ENCODE data around the gene SLC44A1.
"Not testable (repeated sequence)": the region's sequence is repeated elsewhere in the genome, so short reads cannot be mapped to it uniquely, and the experiment has no call there.

The SLC44A1 gene

DNA sequence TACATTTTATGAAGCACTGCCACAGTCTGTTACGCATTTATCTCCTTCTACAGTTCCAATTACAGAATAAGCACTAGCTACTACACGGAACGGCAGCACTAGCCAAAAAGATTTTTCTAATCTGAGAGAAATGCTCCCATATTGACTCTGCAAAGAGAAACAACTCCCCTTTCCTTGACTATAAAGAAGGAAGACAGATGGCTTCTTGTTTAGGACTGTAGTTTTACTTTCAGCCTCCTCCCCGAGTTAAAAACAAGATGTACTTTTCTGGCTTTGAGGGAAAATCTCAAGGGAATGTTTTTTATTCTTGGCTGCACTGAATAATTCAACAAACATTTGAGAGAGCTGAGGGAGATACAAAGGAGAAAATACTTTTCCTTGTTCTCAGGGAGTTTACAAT, 1.9 kb upstream of the SLC44A1 start:
- DNase-seq (ENCODE audit: low read depth, low spot score): no peak

DNA sequence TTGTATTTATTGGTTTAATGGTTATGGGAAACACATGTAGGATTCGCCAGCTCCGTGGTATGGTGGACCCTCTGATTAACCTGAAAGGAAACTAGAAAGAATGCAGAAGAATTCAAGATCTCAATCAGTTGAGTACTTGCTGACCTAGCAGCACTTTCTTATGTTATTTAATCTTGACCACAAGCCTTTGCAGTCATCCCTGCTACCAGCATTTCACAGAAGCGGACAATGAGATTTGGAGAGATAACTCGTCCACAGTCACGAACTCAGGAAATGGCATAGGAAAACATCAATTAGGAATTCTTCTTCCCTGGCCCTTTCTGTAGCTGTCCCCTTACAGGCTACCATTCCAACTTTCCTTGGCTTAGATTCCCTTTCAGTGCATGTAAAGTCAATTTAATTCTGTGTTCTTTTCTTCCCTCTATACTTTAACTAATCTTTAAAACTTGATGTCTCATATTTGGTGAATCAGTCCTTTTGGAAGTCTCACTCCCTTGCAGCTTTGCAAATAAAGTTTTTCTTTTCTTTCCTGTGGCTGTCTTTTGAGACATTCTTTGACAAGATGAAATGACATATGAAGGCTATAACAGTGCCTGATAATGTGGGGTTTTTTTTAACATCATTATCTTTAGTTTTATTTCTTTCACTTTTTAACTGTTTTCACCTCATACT, 1.3 kb upstream of the SLC44A1 start:
- peak; percentile 36 for DNase-seq (ENCODE audit: low read depth, low spot score)

DNA sequence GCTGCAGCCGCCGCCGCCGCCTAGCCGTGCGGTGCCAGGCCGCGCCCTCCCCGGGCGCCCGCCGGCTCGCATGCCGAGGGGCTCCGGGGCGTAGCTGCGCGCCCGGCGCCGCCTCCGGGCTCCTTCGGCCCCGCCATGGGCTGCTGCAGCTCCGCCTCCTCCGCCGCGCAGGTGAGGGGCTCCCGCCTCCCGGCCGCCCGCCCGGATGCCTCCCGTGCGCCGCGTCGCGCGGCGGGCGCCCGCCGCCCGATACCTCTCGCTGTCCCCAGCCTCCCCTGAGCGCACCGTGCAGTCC, 230 bp downstream of the SLC44A1 start:
- no peak for DNase-seq (ENCODE audit: low read depth, low spot score)

DNA sequence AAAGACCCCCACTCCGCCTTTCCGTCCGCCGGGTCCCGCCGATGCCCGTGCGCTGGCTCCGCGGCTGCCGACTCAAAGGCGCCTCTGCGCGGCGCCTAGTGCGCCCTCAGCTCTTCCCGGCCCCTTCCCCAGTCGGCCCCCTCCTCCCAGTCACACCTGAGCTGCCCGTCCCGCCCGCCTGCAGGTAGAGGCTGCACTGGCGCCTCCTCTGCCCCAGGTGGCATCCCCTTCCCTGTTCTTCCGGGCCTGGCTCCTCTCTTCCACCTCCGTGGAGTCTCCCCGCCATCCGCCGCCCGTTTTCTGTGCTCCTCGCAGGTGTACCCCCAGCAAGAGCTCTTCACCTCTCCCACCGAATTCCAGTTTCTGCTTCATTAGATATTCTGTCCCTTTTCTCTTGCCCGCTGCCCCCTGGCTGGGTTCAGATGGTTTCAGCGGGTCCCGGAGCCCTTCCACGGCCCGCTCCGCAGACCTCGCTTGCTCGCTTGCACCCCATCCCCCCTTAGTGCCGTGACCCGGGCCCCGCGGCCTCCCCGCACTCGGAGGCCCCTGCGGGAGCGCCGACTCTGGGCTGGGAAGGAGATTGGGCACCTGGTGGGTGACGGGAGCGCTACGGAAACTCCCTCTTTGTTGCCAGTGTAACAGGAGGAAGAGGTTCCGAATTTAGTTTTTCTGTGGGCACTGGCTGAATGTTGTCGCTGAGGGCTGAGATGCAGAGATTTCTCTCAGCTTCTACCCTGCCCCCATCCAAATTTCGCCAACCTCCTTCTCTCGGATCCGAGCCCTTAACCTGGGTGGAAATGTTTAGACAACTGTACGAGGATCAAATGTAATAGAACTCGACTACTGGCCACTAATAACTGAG, 809 bp downstream of the SLC44A1 start:
- peak; percentile 75 for DNase-seq (ENCODE audit: low read depth, low spot score)

DNA sequence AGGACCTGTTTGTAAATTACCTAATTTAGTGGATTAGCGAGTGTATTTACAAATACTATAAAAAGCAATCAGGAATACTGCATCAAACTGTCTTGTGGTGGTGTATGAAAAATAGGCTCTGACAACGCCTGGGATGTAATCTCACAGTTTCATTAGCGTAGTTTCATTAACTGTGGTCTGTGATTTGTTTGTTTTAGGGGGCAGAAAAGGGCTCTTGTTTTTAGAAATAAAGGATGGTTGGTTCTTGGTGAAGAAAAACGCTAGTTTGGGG, 1.4 kb downstream of the SLC44A1 start:
- DNase-seq (ENCODE audit: low read depth, low spot score): no peak

DNA sequence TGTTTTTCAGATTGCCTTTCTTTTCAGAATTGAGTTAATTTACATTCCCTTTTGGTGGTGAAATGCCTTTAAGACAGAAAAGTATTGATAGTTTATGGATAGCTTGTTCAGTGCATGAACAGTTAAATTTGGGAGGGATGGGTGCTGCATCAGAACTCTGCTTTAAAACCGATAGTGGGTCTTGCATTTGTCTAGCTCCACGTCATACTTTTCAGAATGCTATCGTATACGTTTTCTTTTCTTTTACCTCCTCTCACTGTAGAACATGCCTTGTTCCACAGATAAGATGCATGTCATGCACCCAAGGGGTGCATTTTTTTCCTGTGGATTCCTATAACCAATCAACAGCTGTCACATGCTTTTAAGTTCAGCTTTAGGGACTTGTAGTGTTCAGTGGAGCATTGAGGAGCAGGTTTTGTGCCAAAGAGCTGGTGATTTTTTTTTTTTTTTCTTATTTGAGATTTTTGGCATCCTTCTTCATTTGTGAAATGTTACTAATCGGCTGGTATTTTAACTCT, 2.3 kb downstream of the SLC44A1 start:
- DNase-seq (ENCODE audit: low read depth, low spot score): no peak

DNA sequence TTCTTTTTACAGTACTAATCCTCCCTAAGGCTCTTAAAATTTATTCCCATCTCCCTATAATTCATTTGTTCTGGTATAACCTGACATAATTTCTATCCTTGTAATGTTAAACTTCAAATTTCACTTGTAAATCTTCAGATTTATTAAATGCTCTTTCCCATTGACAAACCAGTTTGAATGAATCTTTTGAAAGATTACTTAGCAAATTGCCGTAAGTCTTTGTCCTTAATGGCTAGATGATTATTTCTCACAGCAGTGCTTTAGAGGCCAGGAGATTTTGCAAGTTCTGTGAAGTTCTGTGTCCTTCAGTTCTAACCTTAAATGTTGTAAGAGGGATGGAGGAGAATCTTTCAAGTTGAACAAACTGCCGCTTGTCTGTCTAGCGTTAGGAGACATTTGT, 4.2 kb downstream of the SLC44A1 start:
- no peak for DNase-seq (ENCODE audit: low read depth, low spot score)

DNA sequence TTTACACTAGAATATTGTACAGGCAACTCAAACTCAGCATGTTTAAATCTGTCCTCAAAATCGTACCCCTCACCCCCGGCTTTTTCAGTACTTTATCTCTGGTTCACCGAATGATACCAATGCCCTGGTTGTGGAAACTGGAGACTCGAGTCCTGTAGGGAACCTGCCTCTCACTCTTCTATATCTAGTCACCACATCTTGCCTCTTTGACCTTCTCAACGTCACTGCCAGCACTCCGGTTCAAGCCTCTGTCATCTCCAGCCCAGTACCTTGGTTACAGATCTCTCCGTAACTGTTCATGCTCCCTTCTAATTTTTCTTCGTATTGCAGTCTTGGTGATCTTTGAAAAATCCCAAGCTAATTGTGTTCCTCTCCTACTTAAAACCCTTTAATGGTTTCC, 6.7 kb downstream of the SLC44A1 start:
- DNase-seq (ENCODE audit: low read depth, low spot score): no peak

DNA sequence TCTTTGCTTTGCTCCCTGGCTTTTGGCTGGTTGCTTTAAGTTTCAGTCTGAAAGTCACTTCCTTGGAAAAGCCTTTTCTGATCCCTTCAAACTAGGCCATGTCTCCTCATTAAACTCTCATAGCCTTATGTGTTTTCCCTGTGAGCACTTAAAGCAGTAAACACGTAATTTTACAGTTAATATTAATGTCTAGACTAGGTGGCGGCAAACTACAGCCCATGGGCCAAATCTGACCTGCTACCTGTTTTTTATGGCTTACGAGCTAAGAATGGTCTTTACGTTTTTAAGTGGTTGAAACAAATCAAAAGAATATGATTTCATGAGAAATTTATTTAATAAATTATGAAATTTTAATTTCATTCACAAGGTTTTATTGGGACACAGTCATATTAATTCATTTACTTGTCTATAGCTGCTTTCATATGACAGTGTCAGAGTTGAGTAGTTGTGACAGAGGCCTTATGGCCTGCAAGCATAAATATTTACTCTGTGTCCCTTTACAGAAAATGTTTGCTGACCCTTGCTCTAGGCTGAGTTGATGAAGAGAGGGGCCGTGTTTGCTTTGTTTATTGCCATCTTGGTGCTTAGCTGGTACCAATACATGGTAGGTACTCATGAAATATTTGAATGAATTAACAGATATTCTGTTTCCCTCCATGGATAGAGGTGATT, 7.4 kb downstream of the SLC44A1 start:
- no peak for DNase-seq (ENCODE audit: low read depth, low spot score)

DNA sequence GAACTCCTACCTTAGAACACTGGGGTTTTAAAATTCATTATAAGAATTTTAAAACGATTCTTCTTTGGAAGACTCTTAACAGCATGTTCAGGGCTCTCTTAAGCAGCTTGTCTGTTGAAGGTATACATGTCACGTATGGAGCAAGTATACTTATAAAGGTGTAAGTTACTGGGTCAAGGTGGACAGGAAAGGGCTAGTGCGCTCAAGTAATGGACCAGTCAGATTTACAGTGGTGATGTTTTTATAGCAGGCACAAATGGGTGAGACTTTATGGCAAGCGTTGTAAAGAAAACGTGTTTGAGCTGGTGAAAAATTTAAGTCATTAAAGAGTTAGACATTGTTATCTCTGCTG, 7.9 kb downstream of the SLC44A1 start:
- no peak for DNase-seq (ENCODE audit: low read depth, low spot score)

DNA sequence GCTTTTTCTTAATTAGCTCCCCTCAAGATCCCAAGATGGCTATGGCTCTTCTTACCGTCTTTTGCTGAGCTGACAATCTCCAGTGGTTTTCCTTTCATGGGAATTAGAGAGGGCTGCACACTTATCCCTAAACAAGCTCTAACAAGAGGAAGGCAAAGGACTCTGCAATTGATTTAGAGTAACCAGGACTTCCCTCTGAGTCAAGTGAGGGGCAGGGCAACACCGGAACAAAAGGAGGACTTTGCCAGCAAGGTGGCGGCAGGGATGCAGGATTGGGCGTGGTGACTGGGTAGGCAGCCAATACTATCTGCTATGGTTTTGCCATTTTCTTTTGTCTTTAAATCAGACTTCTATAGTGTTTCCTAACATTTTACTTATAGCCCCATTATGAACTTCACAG, 9.8 kb downstream of the SLC44A1 start:
- no peak for DNase-seq (ENCODE audit: low read depth, low spot score)

DNA sequence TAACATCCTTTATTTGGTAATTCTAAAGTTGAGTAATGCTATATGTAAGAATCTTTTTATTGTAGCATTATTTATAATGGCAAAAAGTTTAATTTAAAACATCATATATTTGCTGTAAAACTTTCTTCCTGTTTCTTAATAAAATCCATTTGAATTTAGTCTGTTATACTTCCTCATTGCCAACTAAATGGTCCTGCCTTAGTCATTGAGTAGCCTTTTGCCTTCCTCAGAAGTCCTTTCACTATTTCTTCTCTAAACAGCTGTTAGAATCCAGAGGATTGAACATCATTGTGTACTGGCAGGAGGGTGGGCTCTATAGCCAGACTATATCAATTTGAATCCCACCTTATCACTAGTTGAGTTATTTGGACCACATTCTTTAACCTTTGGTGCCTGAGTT, 11.0 kb downstream of the SLC44A1 start:
- DNase-seq (ENCODE audit: low read depth, low spot score): no peak

DNA sequence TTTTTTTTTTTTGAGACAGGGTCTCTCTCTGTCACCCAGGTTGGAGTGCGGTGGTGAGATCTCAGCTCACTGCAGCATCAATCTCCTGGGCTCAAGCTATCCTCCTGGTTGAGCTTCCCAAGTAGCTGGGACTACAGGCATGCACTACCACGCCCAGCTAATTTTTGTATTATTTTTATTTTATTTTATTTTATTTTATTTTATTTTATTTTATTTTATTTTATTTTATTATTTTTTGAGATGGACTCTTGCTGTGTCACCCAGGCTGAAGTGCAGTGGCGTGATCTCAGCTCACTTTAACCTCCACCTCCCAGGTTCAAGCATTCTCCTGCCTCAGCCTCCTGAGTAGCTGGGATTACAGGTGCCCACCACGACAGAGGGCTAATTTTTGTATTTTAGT, 12.1 kb downstream of the SLC44A1 start:
- not testable (repeated sequence) for DNase-seq (ENCODE audit: low read depth, low spot score)

DNA sequence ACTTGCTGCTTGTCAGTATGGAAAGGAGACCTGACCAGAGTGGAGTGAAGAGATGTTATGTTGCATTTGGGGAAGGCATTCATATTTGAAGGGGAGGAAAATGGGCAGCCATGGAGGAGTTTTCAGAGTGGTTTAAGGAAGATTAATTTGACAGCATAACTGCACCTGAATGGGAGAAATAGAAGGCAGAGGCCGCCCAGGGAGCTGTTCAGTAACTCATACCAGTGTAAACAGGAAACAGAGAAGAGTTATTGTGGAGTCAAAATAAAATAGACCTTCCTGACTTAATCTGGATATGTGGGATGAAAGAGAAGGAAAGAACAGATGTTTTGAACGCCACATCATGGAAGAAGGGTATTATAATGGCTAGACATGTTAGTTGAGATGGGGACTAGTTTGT, 13.4 kb downstream of the SLC44A1 start:
- no peak for DNase-seq (ENCODE audit: low read depth, low spot score)

DNA sequence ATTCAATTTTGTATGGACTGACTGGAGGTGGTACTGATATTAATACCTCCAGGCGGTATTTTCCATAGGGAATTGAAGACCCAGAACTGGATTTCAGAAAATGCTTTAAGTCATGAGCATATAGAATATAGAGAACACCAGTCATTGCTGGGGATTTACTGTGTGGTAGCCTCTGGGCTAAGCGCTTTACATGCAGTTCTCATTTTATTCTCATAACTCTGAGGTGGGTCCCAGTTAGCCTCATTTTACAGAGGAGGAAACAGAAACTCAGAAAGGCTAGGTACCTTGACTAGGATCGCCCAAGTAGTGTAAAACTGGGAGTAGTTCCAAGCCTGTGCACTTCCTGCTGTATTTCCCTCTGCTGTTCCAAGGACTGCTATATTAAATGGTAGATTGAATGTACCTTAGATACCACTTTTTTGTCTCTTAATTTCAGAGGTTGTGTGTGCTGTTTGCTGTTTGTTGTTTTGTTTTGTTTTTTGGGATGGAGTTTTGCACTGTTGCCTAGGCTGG, 13.8 kb downstream of the SLC44A1 start:
- no peak for DNase-seq (ENCODE audit: low read depth, low spot score)

DNA sequence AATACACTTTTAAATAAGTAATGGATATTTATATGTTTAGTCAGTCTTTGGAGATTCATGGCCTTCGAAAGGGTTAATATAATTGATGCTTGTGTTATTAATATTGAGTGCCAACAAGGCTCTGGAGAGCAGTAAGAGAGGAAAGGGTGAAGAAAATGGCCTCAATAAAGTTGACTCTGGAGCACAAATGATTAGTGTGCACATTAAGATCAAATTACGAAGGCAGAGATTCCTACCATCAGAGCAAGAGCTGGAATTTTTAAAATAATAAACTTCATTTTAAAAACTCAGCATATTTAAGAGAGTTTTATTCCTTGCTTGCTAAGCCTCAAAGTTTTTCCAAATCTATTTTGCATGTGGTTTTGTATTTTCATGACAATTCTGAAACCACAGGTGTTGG, 14.8 kb downstream of the SLC44A1 start:
- DNase-seq (ENCODE audit: low read depth, low spot score): no peak

DNA sequence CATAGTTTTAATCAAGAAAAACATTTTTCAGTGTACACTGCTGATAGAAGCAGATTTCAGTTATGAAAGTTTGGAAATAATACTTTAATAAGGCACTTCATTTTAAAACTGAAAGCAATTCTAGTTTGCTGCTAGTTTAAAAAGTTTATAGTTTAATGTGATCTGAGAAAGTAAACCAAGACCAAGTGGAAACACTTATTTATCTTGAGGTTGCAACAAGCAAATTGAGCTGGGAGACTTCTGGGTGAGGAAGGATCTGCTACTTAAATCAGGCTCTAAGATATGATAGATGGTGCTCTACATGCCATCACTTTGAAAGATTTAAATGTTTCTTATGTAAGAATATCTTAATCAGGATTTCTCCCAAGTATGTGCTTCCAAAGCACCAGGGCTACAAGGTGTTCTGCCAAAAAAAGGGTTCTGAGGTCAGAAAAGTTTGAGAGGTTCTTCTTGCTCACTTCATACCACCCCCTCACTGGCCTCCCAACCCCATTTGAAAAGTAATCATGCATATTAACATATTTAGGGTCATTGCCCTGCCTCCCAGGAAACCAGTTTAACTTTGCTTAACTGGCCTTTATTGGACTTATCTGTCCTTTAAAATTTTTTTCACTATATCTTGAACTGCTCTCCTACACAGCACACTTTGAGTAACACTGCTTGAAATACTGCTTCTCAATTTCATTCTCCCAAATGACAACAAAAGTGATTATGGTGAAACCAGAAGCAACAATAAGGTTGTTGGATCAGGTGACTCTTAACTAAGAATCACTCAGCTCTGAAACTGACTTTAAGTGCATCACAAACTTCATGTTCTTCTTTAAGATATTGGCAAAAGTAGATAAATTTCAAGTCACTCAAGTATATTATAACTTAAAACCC, 15.5 kb downstream of the SLC44A1 start:
- DNase-seq (ENCODE audit: low read depth, low spot score): no peak

DNA sequence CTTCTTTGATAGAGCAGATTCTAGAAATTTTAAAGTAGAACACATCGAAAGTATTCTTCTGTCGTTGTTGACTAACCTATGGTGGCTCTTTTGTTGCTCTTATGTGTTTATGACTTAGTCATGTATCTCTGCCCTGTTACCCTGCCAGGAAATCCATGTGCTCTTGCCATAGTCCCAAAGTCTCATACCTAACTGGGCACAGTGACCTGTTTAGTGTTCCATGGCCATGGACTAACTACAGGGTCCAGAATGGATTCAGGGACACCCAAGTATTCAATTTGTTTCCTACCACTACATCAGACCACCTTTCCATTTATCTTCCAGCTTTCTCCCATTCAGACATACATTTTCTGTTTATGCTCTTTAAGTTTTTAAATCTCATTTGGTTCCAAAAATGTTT, 18.0 kb downstream of the SLC44A1 start:
- DNase-seq (ENCODE audit: low read depth, low spot score): no peak

DNA sequence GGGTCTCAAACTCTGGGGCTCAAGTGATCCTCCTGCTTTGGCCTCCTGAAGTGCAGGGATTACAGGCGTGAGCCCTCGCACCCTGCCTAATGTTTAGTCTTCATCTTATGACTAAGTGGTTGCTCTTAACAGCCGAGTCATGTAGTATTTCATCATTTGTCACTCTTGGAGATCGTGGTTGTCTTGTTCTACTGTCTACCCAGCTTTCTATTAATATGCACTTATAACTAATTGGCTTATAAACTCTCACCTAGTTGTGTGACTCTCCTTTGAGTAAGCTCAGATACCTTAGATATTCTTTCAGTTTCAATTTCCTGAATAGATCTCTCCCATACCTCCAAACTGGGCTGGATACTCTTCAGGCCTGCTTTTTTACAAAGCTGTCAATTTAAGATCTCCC, 19.9 kb downstream of the SLC44A1 start:
- DNase-seq (ENCODE audit: low read depth, low spot score): no peak

DNA sequence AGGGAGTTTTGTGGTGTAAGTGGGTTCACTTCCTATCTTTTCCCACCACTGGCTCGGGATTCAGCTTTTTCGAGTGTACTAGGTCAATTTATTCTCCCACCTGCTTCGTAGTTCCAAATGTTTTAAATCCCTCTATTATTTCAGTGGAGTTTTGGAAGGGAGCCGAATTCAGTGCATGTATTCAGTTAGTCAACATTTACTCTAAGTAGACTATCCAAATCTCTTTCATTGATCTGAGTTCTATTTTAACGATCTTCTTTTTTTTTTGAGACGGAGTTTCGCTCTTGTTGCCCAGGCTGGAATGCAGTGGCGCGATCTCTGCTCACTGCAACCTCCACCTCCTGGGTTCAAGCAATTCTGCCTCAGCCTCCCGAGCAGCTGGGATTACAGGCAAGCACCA, 23.8 kb downstream of the SLC44A1 start:
- DNase-seq (ENCODE audit: low read depth, low spot score): not testable (repeated sequence)

DNA sequence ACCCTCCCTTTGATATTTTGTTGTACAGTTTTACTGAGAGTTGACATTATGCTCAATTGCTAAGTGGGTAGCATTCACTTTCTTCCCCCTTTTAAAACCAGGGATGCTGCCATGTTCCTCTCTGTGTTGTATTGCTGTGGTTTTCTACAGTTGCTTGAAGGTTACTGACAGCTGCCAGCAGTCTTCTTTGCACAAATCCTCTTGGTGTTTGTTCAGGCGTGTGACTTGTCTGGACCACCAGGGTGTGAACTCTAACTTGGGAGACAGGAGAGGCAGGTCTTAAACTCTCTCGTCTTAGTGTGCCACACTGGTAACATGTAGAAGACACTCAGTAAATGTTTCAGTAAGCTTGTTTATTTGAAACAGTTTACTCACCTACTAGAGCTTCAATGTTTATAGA, 25.1 kb downstream of the SLC44A1 start:
- DNase-seq (ENCODE audit: low read depth, low spot score): no peak

DNA sequence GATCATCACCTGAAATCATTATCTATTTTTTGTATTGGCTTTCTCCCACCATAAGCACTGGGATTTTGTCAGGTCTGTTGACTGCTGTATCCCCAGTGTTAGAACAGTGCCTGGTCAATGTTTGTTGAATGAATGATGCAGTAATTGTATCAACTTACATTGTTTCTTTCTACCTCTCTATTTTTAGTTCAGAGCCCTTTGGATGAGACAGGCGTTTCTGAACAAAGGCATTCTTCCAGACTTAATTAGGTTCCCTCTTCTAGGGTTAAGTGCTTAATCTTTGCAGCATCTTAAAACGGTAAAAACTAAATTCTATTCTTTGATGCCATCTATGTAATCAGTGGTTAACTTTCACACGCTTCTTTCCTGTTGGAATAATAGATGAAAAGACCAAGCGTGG, 26.3 kb downstream of the SLC44A1 start:
- DNase-seq (ENCODE audit: low read depth, low spot score): no peak

All from ELF-1 (cell line).